HCT116 (cell line): ENCODE measurements around the gene MUC3A.
"Not testable (repeated sequence)": the region's sequence is repeated elsewhere in the genome, so short reads cannot be mapped to it uniquely, and the experiment has no call there.

Experiments
- ELF1 ChIP-seq: IDR thresholded peaks from 2 replicates; pipeline ENCODE4 v1.6.1; 2012; ENCODE audit warnings: low read depth, borderline replicate concordance
- EZH2 ChIP-seq: fragments of 200-600 bp; sonication (generic); IDR thresholded peaks from 2 replicates; pipeline ENCODE4 v1.6.1; 2017; ENCODE audit warnings: antibody characterized with exemption, mixed run types
- POLR2A ChIP-seq: IDR thresholded peaks from 2 replicates; pipeline ENCODE4 v1.7.0; 2011; ENCODE audit warnings: borderline replicate concordance; ENCODE audit not compliant: insufficient read depth, insufficient read length; ENCODE audit errors: extremely low read depth
- TCF7L2 ChIP-seq: IDR thresholded peaks from 2 replicates; pipeline ENCODE4 v1.7.0; 2011; ENCODE audit warnings: borderline replicate concordance, inconsistent platforms; ENCODE audit not compliant: insufficient read depth, insufficient read length; ENCODE audit errors: extremely low read depth
- TF ChIP-seq, protein P1 (sequence below), 3 experiments: fragments of 200-600 bp in 1 of 3; sonication (generic) in 1 of 3; IDR thresholded peaks in 2 of 3; conservative IDR thresholded peaks in 1 of 3; 2 replicates each; pipeline ENCODE4 v1.5.1; 2012 to 2017; ENCODE audit warnings: low read depth in 2 of 3, low read length in 2 of 3, antibody characterized with exemption in 1 of 3, borderline replicate concordance in 1 of 3, control low read depth in 1 of 3, mild to moderate bottlenecking in 1 of 3, mixed read lengths in 1 of 3, mixed run types in 1 of 3, moderate library complexity in 1 of 3; ENCODE audit not compliant: insufficient read depth in 1 of 3
- TF ChIP-seq, protein P2 (sequence below): IDR thresholded peaks from 2 replicates; pipeline ENCODE4 v1.6.1; 2012

DNA sequence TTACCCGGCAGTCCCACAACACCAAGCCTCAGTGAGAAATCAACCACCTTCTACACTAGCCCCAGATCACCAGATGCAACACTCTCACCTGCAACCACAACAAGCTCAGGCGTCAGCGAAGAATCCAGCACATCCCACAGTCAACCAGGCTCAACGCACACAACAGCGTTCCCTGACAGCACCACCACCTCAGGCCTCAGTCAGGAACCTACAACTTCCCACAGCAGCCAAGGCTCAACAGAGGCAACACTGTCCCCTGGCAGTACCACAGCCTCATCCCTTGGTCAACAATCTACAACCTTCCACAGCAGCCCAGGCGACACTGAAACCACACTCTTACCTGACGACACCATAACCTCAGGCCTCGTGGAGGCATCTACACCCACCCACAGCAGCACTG, 53.0 kb downstream of the MUC3A start:
- TF ChIP-seq, protein P1, sequence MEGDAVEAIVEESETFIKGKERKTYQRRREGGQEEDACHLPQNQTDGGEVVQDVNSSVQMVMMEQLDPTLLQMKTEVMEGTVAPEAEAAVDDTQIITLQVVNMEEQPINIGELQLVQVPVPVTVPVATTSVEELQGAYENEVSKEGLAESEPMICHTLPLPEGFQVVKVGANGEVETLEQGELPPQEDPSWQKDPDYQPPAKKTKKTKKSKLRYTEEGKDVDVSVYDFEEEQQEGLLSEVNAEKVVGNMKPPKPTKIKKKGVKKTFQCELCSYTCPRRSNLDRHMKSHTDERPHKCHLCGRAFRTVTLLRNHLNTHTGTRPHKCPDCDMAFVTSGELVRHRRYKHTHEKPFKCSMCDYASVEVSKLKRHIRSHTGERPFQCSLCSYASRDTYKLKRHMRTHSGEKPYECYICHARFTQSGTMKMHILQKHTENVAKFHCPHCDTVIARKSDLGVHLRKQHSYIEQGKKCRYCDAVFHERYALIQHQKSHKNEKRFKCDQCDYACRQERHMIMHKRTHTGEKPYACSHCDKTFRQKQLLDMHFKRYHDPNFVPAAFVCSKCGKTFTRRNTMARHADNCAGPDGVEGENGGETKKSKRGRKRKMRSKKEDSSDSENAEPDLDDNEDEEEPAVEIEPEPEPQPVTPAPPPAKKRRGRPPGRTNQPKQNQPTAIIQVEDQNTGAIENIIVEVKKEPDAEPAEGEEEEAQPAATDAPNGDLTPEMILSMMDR (IDR thresholded peaks at IDR 0.05 in 2 of 3, conservative IDR thresholded peaks at IDR 0.05 in 1 of 3; ENCODE audit: borderline replicate concordance in 1 of 3, insufficient read depth in 1 of 3, low read depth in 2 of 3, low read length in 2 of 3): not testable (repeated sequence)
- TF ChIP-seq, protein P2, sequence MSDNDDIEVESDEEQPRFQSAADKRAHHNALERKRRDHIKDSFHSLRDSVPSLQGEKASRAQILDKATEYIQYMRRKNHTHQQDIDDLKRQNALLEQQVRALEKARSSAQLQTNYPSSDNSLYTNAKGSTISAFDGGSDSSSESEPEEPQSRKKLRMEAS: not testable (repeated sequence)
- TF ChIP-seq ELF1, TCF7L2, POLR2A, EZH2: not testable (repeated sequence)
